Ovary (tissue), 9 donors: ENCODE data around the gene GPC4. TPM values are rescaled to one million over a fixed set of nuclear protein-coding genes. Genes with fewer than 3 reads are reported as not detected.

Experiments used
- DNase-seq, 5 donors: peaks; one replicate each; pipeline ENCODE4 v3.0.0-alpha.2; 2019 to 2020
- H3K27ac ChIP-seq, 2 donors: fragments of 200-600 bp; one replicate each; pipeline versions ENCODE4 v1.5.1 to v1.8.0; 2019 to 2022
- H3K27me3 ChIP-seq: fragments of 200-600 bp; one replicate; pipeline ENCODE4 v1.8.0; 2022
- H3K36me3 ChIP-seq: fragments of 200-600 bp; sonication (generic); one replicate; pipeline ENCODE4 v1.5.1; 2019
- H3K4me1 ChIP-seq: one replicate; pipeline ENCODE4 v1.8.1; 2013; ENCODE audit warnings: mild to moderate bottlenecking, moderate library complexity; ENCODE audit not compliant: insufficient read depth
- H3K4me3 ChIP-seq: fragments of 200-600 bp; sonication (generic); one replicate; pipeline ENCODE4 v1.5.1; 2017
- H3K9me3 ChIP-seq, 2 donors: fragments of 200-600 bp in 1 of 2; sonication (generic) in 1 of 2; one replicate each; pipeline versions ENCODE4 v1.5.1 to v1.8.1; 2013 to 2019; ENCODE audit warnings: mild to moderate bottlenecking in 1 of 2, moderate library complexity in 1 of 2
- CTCF ChIP-seq, 3 donors: fragments of 450-650 bp in 2 of 3; fragments of 200-600 bp in 1 of 3; IDR thresholded peaks; one replicate each; pipeline versions ENCODE4 v1.5.1 to v1.8.0; 2016 to 2022; ENCODE audit warnings: antibody characterized with exemption in 3 of 3, mild to moderate bottlenecking in 1 of 3
- EP300 ChIP-seq: sonication (generic); formaldehyde crosslinking; IDR thresholded peaks from one replicate; pipeline ENCODE4 v1.6.1; 2017; ENCODE audit warnings: antibody characterized with exemption
- POLR2A ChIP-seq: fragments of 450-650 bp; IDR thresholded peaks from one replicate; pipeline ENCODE4 v1.6.1; 2017; ENCODE audit warnings: antibody characterized with exemption, mild to moderate bottlenecking, moderate library complexity
- WGBS, 3 donors: extraction: QIAGEN DNeasy Blood & Tissue Kit in 1 of 3; methylation state at CpG; one replicate each; pipeline versions ENCODE4 v1.1.5 to v1.1.7; 2013 to 2017; 5-methylcytosine and 5-hydroxymethylcytosine counted together
- intact Hi-C, 4 donors: fragments of 100-400 bp; cut with DNase I; formaldehyde crosslinking; loops; one replicate each; pipeline versions ENCODE4 v1.11.0 to v1.15.1; 2022 to 2023
- polyA plus RNA-seq, 2 donors: library from polyadenylated mRNA; stranded (reverse); fragments of 200-250 nt in 1 of 2; fragments of 350-450 nt in 1 of 2; fragmentation: Illumina TruSeq in 1 of 2; extraction: RNeasy Lipid Tissue Mini Kit (QIAGEN cat#74804) in 1 of 2; gene quantifications; one replicate each; pipeline ENCODE4 v1.2.3, GENCODE V29; 2013 to 2014
- total RNA-seq, 7 donors: library from RNA; depleted of rRNA in 2 of 7; stranded (reverse); fragments of >200 nt in 2 of 7; fragmentation: NEBNext Ultra II Directional in 3 of 7; extraction: Animal tissue kit (Norgen Biotek cat#: 25700) in 3 of 7; gene quantifications; one replicate each; pipeline versions ENCODE4 v1.1.0 to v1.2.4, GENCODE V29; 2016 to 2023
- donor health status: DM: no; HTN: no; CAD: no; lungs with moderate emphysema.
- donor health status: DM: no; HTN: no; CAD: no.
- donor health status: Bipolar disorder and iron deficiency.
- donor health status: DM: yes; HTN: yes; CAD: no.
- donor health status: DM: no; HTN: no; CAD: no.
- donor health status: DM: yes; HTN: yes; CAD: no.

Gene GPC4
- total and polyA plus RNA-seq, 9 donors = 9.0 to 21.7 (median 12.3) TPM

- no peak for TF ChIP-seq POLR2A
- no peak for TF ChIP-seq CTCF (IDR thresholded peaks at IDR 0.05)
- no peak for TF ChIP-seq EP300
- intact Hi-C loops = no loop called here
- 47 to 48% (median 48%) methylated on average over 13 of the region's 13 CpGs for WGBS, 3 donors
- Histone ChIP-seq H3K9me3 (no peaks in the 10 kb centered on the region), H3K4me3 (no peak overlapping the region), H3K27ac (no peak overlapping the region), H3K27me3 (no peaks in the 10 kb centered on the region), H3K36me3 (no peaks in the 10 kb centered on the region), H3K4me1 (no peaks in the 10 kb centered on the region)
- DNase-seq = no peak
Measured at GRCh38 chrX:133307637-133308498, 107.4 kb downstream of the GPC4 start.

- no peak for TF ChIP-seq CTCF (IDR thresholded peaks at IDR 0.05)
- no peak for TF ChIP-seq EP300
- no peak for TF ChIP-seq POLR2A
- whole genome bisulfite sequencing, 3 donors = 62 to 65% (median 63%) methylated on average over 3 of the region's 3 CpGs
- no peaks in the 10 kb centered on the region for H3K4me1 ChIP-seq
- H3K27ac ChIP-seq = no peak overlapping the region
- no peak overlapping the region for H3K4me3 ChIP-seq
- intact Hi-C loops = no loop called here
- H3K27me3 ChIP-seq = no peaks in the 10 kb centered on the region
- no peaks in the 10 kb centered on the region for H3K9me3 ChIP-seq
- no peak for DNase-seq
- H3K36me3 ChIP-seq = no peaks in the 10 kb centered on the region
Measured at GRCh38 chrX:133307094-133307493, 108.2 kb downstream of the GPC4 start.

- 34 to 42% (median 34%) methylated on average over 3 of the region's 3 CpGs for WGBS, 3 donors
- intact Hi-C loops = no loop called here
Measured at GRCh38 chrX:133306316-133306715, 109.0 kb downstream of the GPC4 start.

GRCh38 chrX:133305348-133305747, 109.9 kb downstream of the GPC4 start:
- H3K27ac ChIP-seq = no peak overlapping the region
- H3K4me3 ChIP-seq = no peak overlapping the region
- no peaks in the 10 kb centered on the region for H3K36me3 ChIP-seq
- peaks cover 3% of the 10 kb centered on the region for H3K4me1 ChIP-seq
- H3K27me3 ChIP-seq = no peaks in the 10 kb centered on the region
- TF ChIP-seq POLR2A (no peak), CTCF (IDR thresholded peaks at IDR 0.05) (no peak), EP300 (no peak)
- DNase-seq = no peak
- no peaks in the 10 kb centered on the region for H3K9me3 ChIP-seq
- intact Hi-C loops = no loop called here

More at GRCh38 chrX:133306316-133306715, 109.0 kb downstream of the GPC4 start:
- Histone ChIP-seq H3K9me3 (no peaks in the 10 kb centered on the region), H3K4me1 (peaks cover 2% of the 10 kb centered on the region), H3K27me3 (no peaks in the 10 kb centered on the region), H3K36me3 (no peaks in the 10 kb centered on the region), H3K4me3 (no peak overlapping the region), H3K27ac (no peak overlapping the region)
- no peak for TF ChIP-seq EP300
- TF ChIP-seq POLR2A = no peak
- TF ChIP-seq CTCF (IDR thresholded peaks at IDR 0.05) = no peak
- no peak for DNase-seq
